Measurements from ENCODE around the gene LGSN.
"Not testable (repeated sequence)": the region's sequence is repeated elsewhere in the genome, so short reads cannot be mapped to it uniquely, and the experiment has no call there.

The LGSN gene

GRCh38 chr6:63275953-63276352 lies 43.8 kb downstream of the LGSN start:
- Mint-ChIP-seq H3K4me1 (no peaks in the 10 kb centered on the region), H3K27me3 (no peaks in the 10 kb centered on the region), H3K4me3 (no peak overlapping the region), H3K36me3 (no peaks in the 10 kb centered on the region), H3K9me3 (no peaks in the 10 kb centered on the region), H3K27ac (no peak overlapping the region)

- H3K27me3 Mint-ChIP-seq: not testable (repeated sequence)
Measured at GRCh38 chr6:63274795-63275430, 44.9 kb downstream of the LGSN start.

GRCh38 chr6:63272397-63272796 lies 47.4 kb downstream of the LGSN start:
- Mint-ChIP-seq H3K4me3 (no peak overlapping the region), H3K36me3 (no peaks in the 10 kb centered on the region), H3K4me1 (no peaks in the 10 kb centered on the region), H3K9me3 (no peaks in the 10 kb centered on the region), H3K27me3 (no peaks in the 10 kb centered on the region), H3K27ac (no peak overlapping the region)

More at GRCh38 chr6:63274795-63275430, 44.9 kb downstream of the LGSN start:
- H3K4me3 Mint-ChIP-seq, H3K27ac Mint-ChIP-seq, H3K4me1 Mint-ChIP-seq, H3K9me3 Mint-ChIP-seq, H3K36me3 Mint-ChIP-seq: not testable (repeated sequence)

DNA sequence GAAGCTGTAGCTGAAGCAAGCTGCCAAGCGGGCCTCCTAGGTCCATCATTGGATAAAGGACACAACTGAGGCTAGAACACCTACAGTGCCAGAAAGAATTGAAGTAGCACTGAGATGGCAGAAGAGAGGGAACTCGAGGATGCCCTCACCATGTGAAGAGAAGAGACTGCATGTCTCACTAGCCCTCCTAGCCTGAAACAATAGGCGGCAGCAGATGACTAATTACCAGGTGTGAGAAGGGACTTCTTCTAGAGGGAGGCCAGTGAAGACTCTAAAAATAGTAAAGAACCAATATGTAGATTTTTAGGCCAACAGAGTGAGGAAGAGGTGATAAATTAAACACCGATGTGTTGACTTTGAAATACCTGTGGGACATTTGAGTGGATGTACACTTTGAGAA lies 50.3 kb downstream of the LGSN start:
- no peaks in the 10 kb centered on the region for H3K4me1 Mint-ChIP-seq
- no peaks in the 10 kb centered on the region for H3K27me3 Mint-ChIP-seq
- no peak overlapping the region for H3K27ac Mint-ChIP-seq
- H3K4me3 Mint-ChIP-seq: no peak overlapping the region
- H3K9me3 Mint-ChIP-seq: no peaks in the 10 kb centered on the region
- H3K36me3 Mint-ChIP-seq: no peaks in the 10 kb centered on the region

DNA sequence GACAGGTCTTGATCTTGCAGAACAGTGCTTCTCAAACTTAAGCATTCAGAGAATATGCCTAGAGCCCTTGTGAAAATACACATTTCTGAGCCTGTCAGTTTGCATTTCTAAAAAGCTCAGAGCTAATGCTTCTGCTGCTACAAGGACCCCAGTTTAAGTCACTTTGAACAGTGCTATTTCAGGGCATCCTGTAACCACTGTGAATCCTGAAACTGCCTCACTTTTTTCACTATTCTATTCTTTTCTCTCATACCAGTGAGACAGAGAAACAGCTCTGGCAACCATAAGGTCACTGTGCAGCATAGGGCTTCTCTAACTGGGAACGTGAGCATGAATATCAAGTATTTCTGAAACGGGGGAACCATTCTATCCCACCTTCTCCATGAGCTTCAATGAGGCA lies 51.2 kb downstream of the LGSN start:
- Mint-ChIP-seq H3K27me3 (no peaks in the 10 kb centered on the region), H3K36me3 (no peaks in the 10 kb centered on the region)

GRCh38 chr6:63267828-63268227 lies 52.0 kb downstream of the LGSN start:
- H3K27me3 Mint-ChIP-seq: no peaks in the 10 kb centered on the region
- no peaks in the 10 kb centered on the region for H3K36me3 Mint-ChIP-seq
- no peak overlapping the region for H3K4me3 Mint-ChIP-seq
- no peaks in the 10 kb centered on the region for H3K4me1 Mint-ChIP-seq
- H3K27ac Mint-ChIP-seq: no peak overlapping the region
- H3K9me3 Mint-ChIP-seq: no peaks in the 10 kb centered on the region

More for the DNA sequence above, 51.2 kb downstream of the LGSN start:
- H3K9me3 Mint-ChIP-seq: no peaks in the 10 kb centered on the region
- no peak overlapping the region for H3K27ac Mint-ChIP-seq
- H3K4me1 Mint-ChIP-seq: no peaks in the 10 kb centered on the region
- no peak overlapping the region for H3K4me3 Mint-ChIP-seq

- no peak overlapping the region for H3K27ac Mint-ChIP-seq
- no peaks in the 10 kb centered on the region for H3K27me3 Mint-ChIP-seq
- H3K4me3 Mint-ChIP-seq: no peak overlapping the region
- H3K9me3 Mint-ChIP-seq: no peaks in the 10 kb centered on the region
- H3K4me1 Mint-ChIP-seq: no peaks in the 10 kb centered on the region
- H3K36me3 Mint-ChIP-seq: no peaks in the 10 kb centered on the region
Measured at GRCh38 chr6:63267046-63267445, 52.7 kb downstream of the LGSN start.

DNA sequence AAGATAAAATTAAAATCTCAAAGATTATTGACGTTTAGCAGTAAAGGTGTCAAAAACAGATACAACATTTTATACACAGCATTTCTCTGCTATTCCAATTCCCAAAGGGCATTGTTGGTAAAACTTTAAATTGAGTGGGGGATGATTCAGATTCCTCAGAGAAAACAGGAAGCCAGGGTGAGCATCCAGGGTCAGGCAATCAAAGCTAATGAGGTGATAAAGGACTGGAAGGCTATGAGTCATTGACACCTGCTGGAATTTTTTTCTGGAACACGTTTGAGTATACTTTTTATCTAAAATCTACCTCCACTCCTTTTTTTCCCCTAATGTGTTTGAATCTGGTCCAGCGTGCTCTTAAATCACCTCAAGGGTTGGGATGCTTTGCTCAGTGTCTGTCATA lies 56.3 kb downstream of the LGSN start:
- no peaks in the 10 kb centered on the region for H3K9me3 Mint-ChIP-seq
- H3K27me3 Mint-ChIP-seq: no peaks in the 10 kb centered on the region
- H3K4me1 Mint-ChIP-seq: no peaks in the 10 kb centered on the region
- H3K27ac Mint-ChIP-seq: no peak overlapping the region
- no peaks in the 10 kb centered on the region for H3K36me3 Mint-ChIP-seq
- no peak overlapping the region for H3K4me3 Mint-ChIP-seq

DNA sequence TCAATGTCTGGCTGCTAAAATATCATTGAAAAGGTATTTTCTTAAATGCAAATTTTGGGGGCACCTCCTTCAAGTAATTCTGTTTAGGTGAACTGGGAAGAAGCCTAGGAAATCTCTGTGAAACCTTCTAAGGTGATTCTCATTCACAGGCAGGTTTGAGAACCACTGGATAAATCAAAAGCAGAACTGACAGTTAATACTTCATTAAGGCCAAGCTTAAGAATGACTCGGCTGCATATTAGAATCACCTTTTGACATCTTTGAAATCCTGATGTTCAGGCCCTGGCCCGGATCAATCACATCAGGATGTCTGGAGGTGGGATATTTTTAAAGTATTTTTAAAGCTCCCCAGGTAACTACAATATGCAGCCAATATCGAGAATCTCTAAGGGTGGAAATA lies 58.0 kb downstream of the LGSN start:
- H3K36me3 Mint-ChIP-seq: no peaks in the 10 kb centered on the region
- H3K9me3 Mint-ChIP-seq: no peaks in the 10 kb centered on the region
- H3K4me1 Mint-ChIP-seq: no peaks in the 10 kb centered on the region
- no peak overlapping the region for H3K4me3 Mint-ChIP-seq
- H3K27me3 Mint-ChIP-seq: no peaks in the 10 kb centered on the region
- no peak overlapping the region for H3K27ac Mint-ChIP-seq

DNA sequence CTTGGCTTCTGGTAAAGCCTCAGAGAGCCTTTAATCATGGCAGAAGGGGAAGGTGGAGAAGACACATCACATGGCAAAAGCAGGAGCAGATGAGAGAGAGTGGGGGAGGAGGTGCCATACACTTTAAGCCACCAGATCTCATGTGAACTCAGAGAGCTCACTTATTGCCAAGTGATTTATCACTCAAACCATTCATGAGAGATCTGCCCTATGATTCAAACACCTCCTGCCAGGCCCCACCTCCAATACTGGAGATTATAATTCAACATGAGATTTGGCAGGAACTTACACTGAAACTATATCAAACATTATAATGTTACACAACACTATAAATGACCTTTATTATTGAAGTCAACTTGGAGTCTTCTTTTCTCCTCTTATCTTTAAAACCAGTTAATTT lies 60.6 kb downstream of the LGSN start:
- Mint-ChIP-seq H3K27me3 (no peaks in the 10 kb centered on the region), H3K36me3 (no peaks in the 10 kb centered on the region), H3K9me3 (no peaks in the 10 kb centered on the region), H3K4me3 (no peak overlapping the region), H3K27ac (no peak overlapping the region), H3K4me1 (no peaks in the 10 kb centered on the region)

DNA sequence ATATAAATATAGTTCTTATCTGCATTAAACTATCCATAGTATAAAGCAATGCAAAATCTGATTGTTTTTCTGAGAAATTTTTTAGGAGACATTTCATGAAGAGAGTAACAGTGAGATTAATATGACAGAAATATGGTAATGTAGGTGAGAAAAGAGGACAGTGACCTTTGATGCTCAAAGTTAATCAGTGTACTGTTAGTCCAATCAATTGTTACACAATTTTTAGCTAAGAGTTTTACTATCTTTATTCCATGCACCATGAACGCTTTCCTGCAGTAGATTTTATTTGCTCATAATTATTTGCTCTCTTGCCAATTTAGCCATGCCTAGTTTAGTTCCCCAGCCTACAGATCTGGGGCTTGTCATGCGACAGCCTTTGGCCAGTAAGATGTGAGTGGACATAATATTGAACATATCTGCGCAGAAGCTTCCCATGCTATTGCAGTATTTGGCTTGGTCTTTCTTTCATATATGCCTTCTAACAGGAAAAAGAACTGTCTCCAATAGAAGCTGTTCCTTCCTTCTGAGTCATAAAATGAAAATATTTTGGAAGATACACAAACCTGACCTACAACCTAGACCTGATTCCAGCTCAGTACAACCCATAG lies 69.8 kb downstream of the LGSN start:
- no peaks in the 10 kb centered on the region for H3K9me3 Mint-ChIP-seq

GRCh38 chr6:63246581-63246980 lies 73.2 kb downstream of the LGSN start:
- H3K27ac Mint-ChIP-seq: no peak overlapping the region

More for the DNA sequence above, 69.8 kb downstream of the LGSN start:
- Mint-ChIP-seq H3K27me3 (no peaks in the 10 kb centered on the region), H3K4me3 (no peak overlapping the region), H3K4me1 (no peaks in the 10 kb centered on the region), H3K27ac (no peak overlapping the region), H3K36me3 (no peaks in the 10 kb centered on the region)

GRCh38 chr6:63245909-63246308 lies 73.9 kb downstream of the LGSN start:
- no peaks in the 10 kb centered on the region for H3K27me3 Mint-ChIP-seq
- H3K36me3 Mint-ChIP-seq: no peaks in the 10 kb centered on the region
- H3K9me3 Mint-ChIP-seq: no peaks in the 10 kb centered on the region
- no peak overlapping the region for H3K27ac Mint-ChIP-seq
- no peaks in the 10 kb centered on the region for H3K4me1 Mint-ChIP-seq
- H3K4me3 Mint-ChIP-seq: no peak overlapping the region

More at GRCh38 chr6:63246581-63246980, 73.2 kb downstream of the LGSN start:
- Mint-ChIP-seq H3K27me3 (no peaks in the 10 kb centered on the region), H3K9me3 (no peaks in the 10 kb centered on the region), H3K36me3 (no peaks in the 10 kb centered on the region), H3K4me1 (no peaks in the 10 kb centered on the region), H3K4me3 (no peak overlapping the region)

DNA sequence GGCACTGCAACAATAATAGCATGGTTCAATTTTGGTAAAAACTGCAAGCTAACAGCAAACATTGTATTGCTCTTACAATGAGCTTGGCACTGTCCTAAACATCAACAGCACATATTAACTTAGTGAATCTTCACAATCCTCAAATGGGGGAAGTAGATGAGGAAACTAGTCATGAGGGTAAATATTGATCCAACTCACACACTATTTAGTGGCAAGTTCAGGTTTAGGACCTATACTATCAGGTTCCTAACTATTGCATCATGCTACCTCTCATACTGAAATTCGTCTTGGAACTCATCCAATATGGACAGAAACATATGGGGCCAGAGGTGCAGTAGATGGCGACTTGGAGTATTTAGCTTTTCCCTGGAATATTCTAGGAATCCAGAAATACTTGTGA lies 74.4 kb downstream of the LGSN start:
- Mint-ChIP-seq H3K27me3 (no peaks in the 10 kb centered on the region), H3K36me3 (no peaks in the 10 kb centered on the region), H3K9me3 (no peaks in the 10 kb centered on the region), H3K27ac (no peak overlapping the region), H3K4me3 (no peak overlapping the region), H3K4me1 (no peaks in the 10 kb centered on the region)

GRCh38 chr6:63236398-63236817 lies 83.4 kb downstream of the LGSN start:
- H3K4me1 Mint-ChIP-seq: no peaks in the 10 kb centered on the region
- H3K36me3 Mint-ChIP-seq: no peaks in the 10 kb centered on the region
- no peak overlapping the region for H3K4me3 Mint-ChIP-seq
- no peak overlapping the region for H3K27ac Mint-ChIP-seq
- H3K27me3 Mint-ChIP-seq: peaks cover 3% of the 10 kb centered on the region
- H3K9me3 Mint-ChIP-seq: no peaks in the 10 kb centered on the region

DNA sequence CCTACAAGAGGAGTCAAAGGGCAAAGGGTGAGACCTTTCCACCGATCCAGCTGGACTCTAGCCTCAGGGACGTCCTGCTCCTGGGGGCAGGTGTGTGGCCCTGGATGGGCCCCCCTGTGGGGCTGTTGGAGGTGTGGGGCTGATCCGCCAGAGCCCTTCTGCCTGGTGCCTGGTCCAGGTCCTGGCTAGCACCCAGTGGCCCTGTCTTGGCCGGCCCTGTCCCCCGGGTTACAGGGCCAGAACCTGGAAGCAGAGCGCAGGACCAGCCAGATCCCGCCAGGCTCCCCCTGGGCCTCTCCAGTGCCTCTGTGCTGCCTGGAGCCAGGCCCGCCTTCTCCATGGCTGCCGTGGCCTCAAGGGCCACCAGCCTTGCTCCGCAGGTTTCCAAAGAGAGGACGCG lies 89.3 kb downstream of the LGSN start:
- H3K4me3 Mint-ChIP-seq, H3K27me3 Mint-ChIP-seq, H3K36me3 Mint-ChIP-seq, H3K9me3 Mint-ChIP-seq, H3K4me1 Mint-ChIP-seq, H3K27ac Mint-ChIP-seq: not testable (repeated sequence)

GRCh38 chr6:63230027-63230426 lies 89.8 kb downstream of the LGSN start:
- not testable (repeated sequence) for H3K27ac Mint-ChIP-seq, H3K9me3 Mint-ChIP-seq, H3K36me3 Mint-ChIP-seq, H3K27me3 Mint-ChIP-seq, H3K4me1 Mint-ChIP-seq, H3K4me3 Mint-ChIP-seq
